ENCODE data around the gene GINS3.
"Not testable (repeated sequence)": the region's sequence is repeated elsewhere in the genome, so short reads cannot be mapped to it uniquely, and the experiment has no call there.

GINS3 gene

GRCh38 chr16:58385218-58385773 is 7.0 kb upstream of the GINS3 start:
- H3K4me2 ChIP-seq: no peak overlapping the region
- H3K36me3 ChIP-seq: no peaks in the 10 kb centered on the region
- no peak overlapping the region for H3K27ac ChIP-seq
- no peaks in the 10 kb centered on the region for H3K4me1 ChIP-seq
- H3K4me3 ChIP-seq: no peak overlapping the region
- H3K27me3 ChIP-seq: no peaks in the 10 kb centered on the region
- H3K9me3 ChIP-seq: 0 out of 2 replicates have a peak, but pooled peaks cover 8% of the 10 kb centered on the region
- TF ChIP-seq Cebpa-rat (IDR thresholded peaks at IDR 0.05): no peak
- H3K9ac ChIP-seq: no peak overlapping the region
- H4K20me1 ChIP-seq: no peaks in the 10 kb centered on the region

GRCh38 chr16:58389724-58390123 is 2.5 kb upstream of the GINS3 start:
- Histone ChIP-seq H3K9ac (no peak overlapping the region), H3K4me3 (no peak overlapping the region), H4K20me1 (no peaks in the 10 kb centered on the region), H3K4me2 (no peak overlapping the region), H3K27ac (no peak overlapping the region), H3K27me3 (no peaks in the 10 kb centered on the region), H3K4me1 (peaks cover 21% of the 10 kb centered on the region), H3K9me3 (no peaks in the 10 kb centered on the region), H3K36me3 (peaks cover 8% of the 10 kb centered on the region)
- TF ChIP-seq Cebpa-rat (IDR thresholded peaks at IDR 0.05): no peak

DNA sequence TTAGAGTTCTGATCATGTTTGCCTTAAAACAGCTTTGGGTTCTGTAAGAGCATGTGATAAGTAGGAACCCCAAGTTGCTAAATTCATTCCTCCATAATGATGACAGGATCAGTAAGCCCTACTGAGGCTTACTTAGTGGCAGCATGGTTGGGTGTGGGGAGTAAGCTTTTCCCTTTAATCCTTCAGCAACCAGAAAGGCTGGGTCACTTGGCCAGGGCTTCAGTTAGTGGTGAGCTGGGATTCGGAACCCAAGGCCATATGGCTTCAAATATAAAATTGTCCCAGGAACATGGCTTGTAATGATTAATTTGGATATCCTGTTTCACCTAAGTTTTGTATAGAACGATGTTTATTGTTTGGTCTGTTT is 850 bp downstream of the GINS3 start:
- H3K4me3 ChIP-seq: peak overlapping the region; percentile 92
- peak overlapping the region; percentile 93 for H3K9ac ChIP-seq
- H3K4me2 ChIP-seq: peak overlapping the region; percentile 87
- H3K27ac ChIP-seq: peak overlapping the region; percentile 93
- peaks cover 21% of the 10 kb centered on the region for H3K4me1 ChIP-seq
- H3K36me3 ChIP-seq: peaks cover 22% of the 10 kb centered on the region
- H3K27me3 ChIP-seq: no peaks in the 10 kb centered on the region
- H4K20me1 ChIP-seq: no peaks in the 10 kb centered on the region
- TF ChIP-seq Cebpa-rat (IDR thresholded peaks at IDR 0.05): no peak
- H3K9me3 ChIP-seq: peaks cover 13% of the 10 kb centered on the region; the same call in 1 of the 2 replicates

DNA sequence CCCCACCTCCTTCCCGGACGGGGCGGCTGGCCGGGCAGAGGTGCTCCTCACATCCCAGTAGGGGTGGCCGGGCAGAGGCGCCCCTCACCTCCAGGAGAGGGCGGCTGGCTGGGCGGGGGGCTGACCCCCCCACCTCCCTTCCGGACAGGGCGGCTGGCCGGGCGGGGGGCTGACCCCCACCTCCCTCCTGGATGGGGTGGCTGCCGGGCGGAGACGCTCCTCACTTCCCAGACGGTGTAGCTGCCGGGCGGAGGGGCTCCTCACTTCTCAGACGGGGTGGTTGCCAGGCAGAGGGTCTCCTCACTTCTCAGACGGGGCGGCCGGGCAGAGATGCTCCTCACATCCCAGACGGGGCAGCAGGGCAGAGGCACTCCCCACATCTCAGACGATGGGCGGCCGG is 4.6 kb downstream of the GINS3 start:
- H3K9me3 ChIP-seq: peaks cover 41% of the 10 kb centered on the region
- H3K9ac ChIP-seq, H3K27ac ChIP-seq, H3K4me3 ChIP-seq, H4K20me1 ChIP-seq, H3K4me2 ChIP-seq, H3K27me3 ChIP-seq: not testable (repeated sequence)
- peaks cover 19% of the 10 kb centered on the region for H3K4me1 ChIP-seq
- H3K36me3 ChIP-seq: peaks cover 55% of the 10 kb centered on the region

- H4K20me1 ChIP-seq: no peaks in the 10 kb centered on the region
- no peak overlapping the region for H3K4me2 ChIP-seq
- no peak overlapping the region for H3K27ac ChIP-seq
- H3K9ac ChIP-seq: no peak overlapping the region
- TF ChIP-seq Cebpa-rat (IDR thresholded peaks at IDR 0.05): no peak
- H3K27me3 ChIP-seq: no peaks in the 10 kb centered on the region
- H3K36me3 ChIP-seq: peaks cover 76% of the 10 kb centered on the region
- H3K4me1 ChIP-seq: no peaks in the 10 kb centered on the region
- no peak overlapping the region for H3K4me3 ChIP-seq
- peaks cover 41% of the 10 kb centered on the region for H3K9me3 ChIP-seq
These were observed 7.7 kb downstream of the GINS3 start for GRCh38 chr16:58399718-58400633.

DNA sequence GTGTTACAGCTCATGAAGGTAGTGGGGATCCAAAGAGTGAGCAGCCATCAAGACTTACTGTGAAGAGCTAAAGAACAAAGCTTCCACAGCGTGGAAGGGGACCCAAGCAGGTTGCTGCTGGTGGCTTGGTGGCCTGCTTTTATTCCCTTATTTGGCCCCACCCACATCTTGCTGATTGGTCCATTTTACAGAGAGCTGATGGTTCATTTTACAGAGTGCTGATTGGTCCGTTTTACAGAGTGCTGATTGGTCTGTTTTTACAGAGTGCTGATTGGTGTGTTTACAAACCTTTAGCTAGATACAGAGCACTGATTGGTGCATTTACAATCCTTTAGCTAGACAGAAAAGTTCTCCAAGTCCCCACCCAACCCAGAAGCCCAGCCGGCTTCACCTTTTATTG is 9.0 kb downstream of the GINS3 start:
- not testable (repeated sequence) for H3K4me3 ChIP-seq, H3K27me3 ChIP-seq, H3K9ac ChIP-seq, H3K4me2 ChIP-seq, H3K4me1 ChIP-seq, H4K20me1 ChIP-seq, H3K27ac ChIP-seq
- peaks cover 81% of the 10 kb centered on the region for H3K36me3 ChIP-seq
- H3K9me3 ChIP-seq: peaks cover 36% of the 10 kb centered on the region

- TF ChIP-seq Cebpa-rat (IDR thresholded peaks at IDR 0.05): no peak
- Histone ChIP-seq H3K36me3 (peaks cover 82% of the 10 kb centered on the region), H3K4me1 (peaks cover 11% of the 10 kb centered on the region), H3K4me2 (no peak overlapping the region), H3K4me3 (no peak overlapping the region), H4K20me1 (no peaks in the 10 kb centered on the region), H3K27ac (no peak overlapping the region), H3K9ac (no peak overlapping the region), H3K27me3 (no peaks in the 10 kb centered on the region), H3K9me3 (peaks cover 28% of the 10 kb centered on the region)
These were observed 10.5 kb downstream of the GINS3 start for GRCh38 chr16:58402796-58403195.

DNA sequence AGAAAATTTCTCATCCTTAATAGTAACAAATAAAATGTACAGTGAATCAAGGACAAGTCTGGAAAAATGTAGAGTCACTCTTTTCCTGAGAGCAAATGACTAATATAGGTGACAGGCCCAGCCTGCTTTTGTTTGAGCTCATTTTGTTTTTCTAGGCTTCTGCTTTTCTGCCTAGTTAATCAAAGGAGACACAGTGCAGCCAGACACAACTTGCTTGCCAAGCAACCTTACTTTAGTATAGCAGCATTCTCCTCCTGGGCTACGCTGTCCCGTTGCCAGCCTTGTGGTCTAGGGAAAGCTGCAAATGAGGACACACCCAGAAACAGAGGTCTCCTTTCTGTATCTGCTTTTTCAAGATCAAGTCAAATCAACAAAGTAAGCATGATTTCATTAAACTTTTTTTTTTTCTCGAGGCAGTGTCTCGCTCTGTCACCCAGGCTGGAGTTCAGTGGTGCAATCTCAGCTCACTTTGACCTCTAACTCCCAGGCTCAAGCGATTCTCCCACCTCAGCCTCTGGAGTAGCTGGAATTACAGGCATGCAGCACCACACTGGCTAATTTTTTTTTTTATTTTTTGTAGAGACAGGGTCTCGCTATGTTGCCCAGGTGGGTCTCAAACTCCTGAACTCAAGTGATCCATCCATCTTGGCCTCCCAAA is 17.2 kb downstream of the GINS3 start:
- Histone ChIP-seq H3K36me3 (peaks cover 22% of the 10 kb centered on the region), H3K4me2 (peak overlapping the region; percentile 42), H3K27me3 (no peaks in the 10 kb centered on the region), H3K4me1 (peaks cover 68% of the 10 kb centered on the region), H3K27ac (no peak overlapping the region), H3K4me3 (no peak overlapping the region), H3K9me3 (no peaks in the 10 kb centered on the region), H3K9ac (no peak overlapping the region), H4K20me1 (no peaks in the 10 kb centered on the region)
- no peak for TF ChIP-seq Cebpa-rat (IDR thresholded peaks at IDR 0.05)

GRCh38 chr16:58411336-58411735 is 19.1 kb downstream of the GINS3 start:
- H3K9me3 ChIP-seq: no peaks in the 10 kb centered on the region
- H4K20me1 ChIP-seq: no peaks in the 10 kb centered on the region
- H3K27ac ChIP-seq: no peak overlapping the region
- TF ChIP-seq Cebpa-rat (IDR thresholded peaks at IDR 0.05): no peak
- peaks cover 86% of the 10 kb centered on the region for H3K4me1 ChIP-seq
- peak overlapping the region; percentile 36 for H3K4me2 ChIP-seq
- no peak overlapping the region for H3K9ac ChIP-seq
- H3K27me3 ChIP-seq: no peaks in the 10 kb centered on the region
- no peak overlapping the region for H3K4me3 ChIP-seq
- H3K36me3 ChIP-seq: 0 out of 2 replicates have a peak, but pooled peaks cover 6% of the 10 kb centered on the region

All from BLaER1 (cell line).